ENCODE results near the gene PRRC2A.

Gene PRRC2A

GRCh38 chr6:31621320-31621939 is 915 bp downstream of the PRRC2A start:
- Histone ChIP-seq H2BK12ac (ENCODE audit: low read length) (no peak overlapping the region), H3K9me3 (replicated peaks in 1 of 2; ENCODE audit: control insufficient read depth in 2 of 2, insufficient read depth in 1 of 2, low read depth in 1 of 2, low read length in 2 of 2) (no peaks in the 10 kb centered on the region), H3K14ac (ENCODE audit: low read length) (no peak overlapping the region), H2BK15ac (ENCODE audit: low read length) (peak overlapping the region; percentile 69), H3K18ac (ENCODE audit: low read length) (peak overlapping the region; percentile 98), H3K27ac (replicated peaks; ENCODE audit: low read length) (peak overlapping the region; percentile 94), H2AFZ (ENCODE audit: low read length) (peak overlapping the region; percentile 81), H3K36me3 (replicated peaks in 1 of 2; ENCODE audit: control insufficient read depth in 2 of 2, insufficient read depth in 2 of 2, low read length in 2 of 2) (peaks cover 40 to 51% of the 10 kb centered on the region in 2 donors), H3K4me2 (ENCODE audit: insufficient read depth, low read length, poor library complexity, severe bottlenecking) (peak overlapping the region; percentile 82), H2AK5ac (ENCODE audit: low read depth, low read length) (peak overlapping the region; percentile 43), H2BK120ac (ENCODE audit: low read depth, low read length) (no peak overlapping the region), H3K4me1 (ENCODE audit: control insufficient read depth in 2 of 2, insufficient read depth in 1 of 2, low read depth in 1 of 2, low read length in 2 of 2) (peaks cover 5 to 11% of the 10 kb centered on the region in 2 donors), H3K9ac (ENCODE audit: low read depth, low read length, poor library complexity) (peak overlapping the region; percentile 95), H3K4me3 (ENCODE audit: low read length in 2 of 2) (peak overlapping the region; percentile 85 to 95), H4K8ac (ENCODE audit: low read depth, low read length) (no peak overlapping the region), H3K23ac (ENCODE audit: low read depth, low read length, poor library complexity) (no peak overlapping the region), H3K4ac (ENCODE audit: low read length) (no peak overlapping the region), H3K27me3 (ENCODE audit: control insufficient read depth in 3 of 3, insufficient read depth in 3 of 3, low read depth in 1 of 3, low read length in 3 of 3) (no peaks in the 10 kb centered on the region), H4K91ac (ENCODE audit: low read depth, low read length, poor library complexity) (no peak overlapping the region), H2BK5ac (ENCODE audit: low read length) (peak overlapping the region; percentile 96), H3K79me1 (ENCODE audit: low read depth, low read length) (peaks cover 5% of the 10 kb centered on the region)
- no peak for DNase-seq (ENCODE audit: low spot score)
- WGBS, 2 donors (ENCODE audit: extremely low coverage in 2 of 2, insufficient read length in 2 of 2, insufficient replicate concordance in 1 of 2): no CpG with 5 or more reads among the region's 15 CpGs

GRCh38 chr6:31621991-31622390 is 1.5 kb downstream of the PRRC2A start:
- peaks cover 5 to 11% of the 10 kb centered on the region in 2 donors for H3K4me1 ChIP-seq (ENCODE audit: control insufficient read depth in 2 of 2, insufficient read depth in 1 of 2, low read depth in 1 of 2, low read length in 2 of 2)
- no peak overlapping the region for H2BK12ac ChIP-seq (ENCODE audit: low read length)
- H3K27ac ChIP-seq (replicated peaks; ENCODE audit: low read length): no peak overlapping the region
- H3K36me3 ChIP-seq (replicated peaks in 1 of 2; ENCODE audit: control insufficient read depth in 2 of 2, insufficient read depth in 2 of 2, low read length in 2 of 2): peaks cover 45 to 57% of the 10 kb centered on the region in 2 donors
- no peak overlapping the region for H3K23ac ChIP-seq (ENCODE audit: low read depth, low read length, poor library complexity)
- H2BK5ac ChIP-seq (ENCODE audit: low read length): no peak overlapping the region
- H2BK120ac ChIP-seq (ENCODE audit: low read depth, low read length): no peak overlapping the region
- H3K79me1 ChIP-seq (ENCODE audit: low read depth, low read length): peaks cover 5% of the 10 kb centered on the region
- DNase-seq (ENCODE audit: low spot score): no peak
- WGBS, 2 donors (ENCODE audit: extremely low coverage in 2 of 2, insufficient read length in 2 of 2, insufficient replicate concordance in 1 of 2): no CpG with 5 or more reads among the region's 4 CpGs
- H3K27me3 ChIP-seq (ENCODE audit: control insufficient read depth in 3 of 3, insufficient read depth in 3 of 3, low read depth in 1 of 3, low read length in 3 of 3): no peaks in the 10 kb centered on the region
- no peak overlapping the region for H2AFZ ChIP-seq (ENCODE audit: low read length)
- H3K4ac ChIP-seq (ENCODE audit: low read length): no peak overlapping the region
- no peak overlapping the region for H3K14ac ChIP-seq (ENCODE audit: low read length)
- H4K91ac ChIP-seq (ENCODE audit: low read depth, low read length, poor library complexity): no peak overlapping the region
- no peaks in the 10 kb centered on the region for H3K9me3 ChIP-seq (replicated peaks in 1 of 2; ENCODE audit: control insufficient read depth in 2 of 2, insufficient read depth in 1 of 2, low read depth in 1 of 2, low read length in 2 of 2)
- H2BK15ac ChIP-seq (ENCODE audit: low read length): no peak overlapping the region
- no peak overlapping the region for H2AK5ac ChIP-seq (ENCODE audit: low read depth, low read length)
- no peak overlapping the region for H4K8ac ChIP-seq (ENCODE audit: low read depth, low read length)
- H3K9ac ChIP-seq (ENCODE audit: low read depth, low read length, poor library complexity): no peak overlapping the region
- H3K18ac ChIP-seq (ENCODE audit: low read length): no peak overlapping the region
- H3K4me3 ChIP-seq (ENCODE audit: low read length in 2 of 2): peak overlapping the region; percentile 85 to 95
- H3K4me2 ChIP-seq (ENCODE audit: insufficient read depth, low read length, poor library complexity, severe bottlenecking): peak overlapping the region; percentile 82

GRCh38 chr6:31622684-31623091 is 2.2 kb downstream of the PRRC2A start:
- Histone ChIP-seq H3K14ac (ENCODE audit: low read length) (no peak overlapping the region), H3K27ac (replicated peaks; ENCODE audit: low read length) (no peak overlapping the region), H2BK12ac (ENCODE audit: low read length) (no peak overlapping the region), H4K8ac (ENCODE audit: low read depth, low read length) (no peak overlapping the region), H2AK5ac (ENCODE audit: low read depth, low read length) (no peak overlapping the region), H3K4me1 (ENCODE audit: control insufficient read depth in 2 of 2, insufficient read depth in 1 of 2, low read depth in 1 of 2, low read length in 2 of 2) (peaks cover 5 to 11% of the 10 kb centered on the region in 2 donors), H2AFZ (ENCODE audit: low read length) (no peak overlapping the region), H3K27me3 (ENCODE audit: control insufficient read depth in 3 of 3, insufficient read depth in 3 of 3, low read depth in 1 of 3, low read length in 3 of 3) (no peaks in the 10 kb centered on the region), H3K4me2 (ENCODE audit: insufficient read depth, low read length, poor library complexity, severe bottlenecking) (peak overlapping the region; percentile 28), H3K36me3 (replicated peaks in 1 of 2; ENCODE audit: control insufficient read depth in 2 of 2, insufficient read depth in 2 of 2, low read length in 2 of 2) (peaks cover 52 to 64% of the 10 kb centered on the region in 2 donors), H3K18ac (ENCODE audit: low read length) (no peak overlapping the region), H3K9me3 (replicated peaks in 1 of 2; ENCODE audit: control insufficient read depth in 2 of 2, insufficient read depth in 1 of 2, low read depth in 1 of 2, low read length in 2 of 2) (no peaks in the 10 kb centered on the region), H2BK15ac (ENCODE audit: low read length) (no peak overlapping the region), H2BK5ac (ENCODE audit: low read length) (no peak overlapping the region), H3K9ac (ENCODE audit: low read depth, low read length, poor library complexity) (no peak overlapping the region), H3K23ac (ENCODE audit: low read depth, low read length, poor library complexity) (no peak overlapping the region), H3K4ac (ENCODE audit: low read length) (no peak overlapping the region), H3K4me3 (ENCODE audit: low read length in 2 of 2) (peak overlapping the region in 1 of 2 donors; percentile 85), H4K91ac (ENCODE audit: low read depth, low read length, poor library complexity) (no peak overlapping the region), H3K79me1 (ENCODE audit: low read depth, low read length) (peaks cover 5% of the 10 kb centered on the region), H2BK120ac (ENCODE audit: low read depth, low read length) (no peak overlapping the region)
- WGBS, 2 donors (ENCODE audit: extremely low coverage in 2 of 2, insufficient read length in 2 of 2, insufficient replicate concordance in 1 of 2): no CpG with 5 or more reads among the region's 10 CpGs
- DNase-seq (ENCODE audit: low spot score): no peak

- H2BK120ac ChIP-seq (ENCODE audit: low read depth, low read length): no peak overlapping the region
- DNase-seq (ENCODE audit: low spot score): no peak
- WGBS, 2 donors (ENCODE audit: extremely low coverage in 2 of 2, insufficient read length in 2 of 2, insufficient replicate concordance in 1 of 2): no CpG with 5 or more reads among the region's 10 CpGs
- no peak overlapping the region for H3K4me3 ChIP-seq (ENCODE audit: low read length in 2 of 2)
- H4K8ac ChIP-seq (ENCODE audit: low read depth, low read length): no peak overlapping the region
- H4K91ac ChIP-seq (ENCODE audit: low read depth, low read length, poor library complexity): no peak overlapping the region
- no peak overlapping the region for H2AFZ ChIP-seq (ENCODE audit: low read length)
- no peak overlapping the region for H2BK5ac ChIP-seq (ENCODE audit: low read length)
- no peak overlapping the region for H2AK5ac ChIP-seq (ENCODE audit: low read depth, low read length)
- no peaks in the 10 kb centered on the region for H3K27me3 ChIP-seq (ENCODE audit: control insufficient read depth in 3 of 3, insufficient read depth in 3 of 3, low read depth in 1 of 3, low read length in 3 of 3)
- H3K36me3 ChIP-seq (replicated peaks in 1 of 2; ENCODE audit: control insufficient read depth in 2 of 2, insufficient read depth in 2 of 2, low read length in 2 of 2): peaks cover 61 to 78% of the 10 kb centered on the region in 2 donors
- H3K23ac ChIP-seq (ENCODE audit: low read depth, low read length, poor library complexity): no peak overlapping the region
- no peak overlapping the region for H3K14ac ChIP-seq (ENCODE audit: low read length)
- H3K4me2 ChIP-seq (ENCODE audit: insufficient read depth, low read length, poor library complexity, severe bottlenecking): no peak overlapping the region
- peaks cover 5% of the 10 kb centered on the region for H3K79me1 ChIP-seq (ENCODE audit: low read depth, low read length)
- H3K4me1 ChIP-seq (ENCODE audit: control insufficient read depth in 2 of 2, insufficient read depth in 1 of 2, low read depth in 1 of 2, low read length in 2 of 2): peaks cover 5 to 11% of the 10 kb centered on the region in 2 donors
- no peak overlapping the region for H3K27ac ChIP-seq (replicated peaks; ENCODE audit: low read length)
- H3K9ac ChIP-seq (ENCODE audit: low read depth, low read length, poor library complexity): no peak overlapping the region
- H3K4ac ChIP-seq (ENCODE audit: low read length): no peak overlapping the region
- H2BK12ac ChIP-seq (ENCODE audit: low read length): no peak overlapping the region
- H2BK15ac ChIP-seq (ENCODE audit: low read length): no peak overlapping the region
- no peak overlapping the region for H3K18ac ChIP-seq (ENCODE audit: low read length)
- no peaks in the 10 kb centered on the region for H3K9me3 ChIP-seq (replicated peaks in 1 of 2; ENCODE audit: control insufficient read depth in 2 of 2, insufficient read depth in 1 of 2, low read depth in 1 of 2, low read length in 2 of 2)
Observed at GRCh38 chr6:31624070-31624469, 3.6 kb downstream of the PRRC2A start.
